KG1 (cell line): ENCODE results near the gene CACNB2.

Source experiments
- DNase-seq: peaks from one replicate; lab custom pipeline; 2025; lab: John Stamatoyannopoulos, UW

Gene CACNB2

GRCh38 chr10:18514537-18514936 is 374.3 kb downstream of the CACNB2 start:
- DNase-seq = no peak

- DNase-seq = no peak
These were observed 376.6 kb downstream of the CACNB2 start for GRCh38 chr10:18516851-18517250.

GRCh38 chr10:18523025-18523424 is 382.8 kb downstream of the CACNB2 start:
- no peak for DNase-seq

- DNase-seq = no peak
These were observed 383.6 kb downstream of the CACNB2 start for GRCh38 chr10:18523858-18524257.

- DNase-seq = no peak
These were observed 387.5 kb downstream of the CACNB2 start for GRCh38 chr10:18527687-18528086.

- no peak for DNase-seq
These were observed 388.1 kb downstream of the CACNB2 start for GRCh38 chr10:18528292-18528691.

GRCh38 chr10:18532881-18533535 is 392.8 kb downstream of the CACNB2 start:
- no peak for DNase-seq

GRCh38 chr10:18533896-18534295 is 393.7 kb downstream of the CACNB2 start:
- no peak for DNase-seq

GRCh38 chr10:18539335-18539734 is 399.1 kb downstream of the CACNB2 start:
- no peak for DNase-seq

- DNase-seq = no peak
These were observed 400.0 kb downstream of the CACNB2 start for GRCh38 chr10:18540195-18540594.

- no peak for DNase-seq
These were observed 402.6 kb downstream of the CACNB2 start for GRCh38 chr10:18542832-18543231.

GRCh38 chr10:18545621-18546305 is 405.5 kb downstream of the CACNB2 start:
- no peak for DNase-seq

- DNase-seq = no peak
These were observed 408.9 kb downstream of the CACNB2 start for GRCh38 chr10:18549105-18549504.

- DNase-seq = no peak
These were observed 411.2 kb downstream of the CACNB2 start for GRCh38 chr10:18551473-18551872.

- no peak for DNase-seq
These were observed 414.3 kb downstream of the CACNB2 start for GRCh38 chr10:18554479-18554878.

GRCh38 chr10:18556522-18557147 is 416.4 kb downstream of the CACNB2 start:
- no peak for DNase-seq

- no peak for DNase-seq
These were observed 417.7 kb downstream of the CACNB2 start for GRCh38 chr10:18557960-18558359.

- no peak for DNase-seq
These were observed 421.8 kb downstream of the CACNB2 start for GRCh38 chr10:18561861-18562551.

- DNase-seq = no peak
These were observed 422.9 kb downstream of the CACNB2 start for GRCh38 chr10:18563003-18563726.

GRCh38 chr10:18565006-18565405 is 424.8 kb downstream of the CACNB2 start:
- no peak for DNase-seq

- DNase-seq = no peak
These were observed 426.0 kb downstream of the CACNB2 start for GRCh38 chr10:18566177-18566576.

GRCh38 chr10:18567343-18567856 is 427.2 kb downstream of the CACNB2 start:
- no peak for DNase-seq
